ENCODE results near the gene CCR9.

- TF ChIP-seq CTCF (conservative IDR thresholded peaks at IDR 0.05; ENCODE audit: low read depth in 2 of 2) (no peak), EZH2 (IDR thresholded peaks at IDR 0.05; ENCODE audit: low read depth, unreplicated experiment) (no peak), EZH2phosphoT487 (IDR thresholded peaks at IDR 0.05; ENCODE audit: unreplicated experiment) (no peak), POLR2AphosphoS5 (IDR thresholded peaks at IDR 0.05; ENCODE audit: low read depth) (no peak), ZNF462 (CRISPR knock-in tag; IDR thresholded peaks at IDR 0.05) (no peak), REST (IDR thresholded peaks at IDR 0.05; ENCODE audit: unreplicated experiment) (no peak), NANOG (IDR thresholded peaks at IDR 0.05; ENCODE audit: borderline replicate concordance) (no peak), JUNB (IDR thresholded peaks at IDR 0.05; ENCODE audit: unreplicated experiment) (no peak), CREB1 (CRISPR knock-in tag; IDR thresholded peaks at IDR 0.05; ENCODE audit: low read depth) (no peak)
These were observed 13.3 kb upstream of the CCR9 start for GRCh38 chr3:45873036-45873435.

Data from GM23338 (cell line).